Measurements from ENCODE around the gene XKR7. TPM values are rescaled to one million over a fixed set of nuclear protein-coding genes. Genes with fewer than 3 reads are reported as not detected.

XKR7 gene
- total and polyA plus RNA-seq, 2 donors (not counting 1 experiment from before 2014, with no cell fraction given): 0.05 to 0.12 TPM

- ATAC-seq (ENCODE audit: low read depth): peak; percentile 92
- TF ChIP-seq EZH2 (IDR thresholded peaks at IDR 0.05; ENCODE audit: borderline replicate concordance, insufficient read depth, low read depth, low read length, poor library complexity, severe bottlenecking): no peak
- no peak for TF ChIP-seq CTCF (IDR thresholded peaks at IDR 0.05)
- peak; percentile 88 for DNase-seq
- POLR2A ChIA-PET: no interaction called here
- peak overlapping the region in 4 of 5 experiments; percentile 13 to 42 (median 28) for H3K4me3 ChIP-seq (ENCODE audit: control extremely low read depth in 1 of 5, extremely low read depth in 1 of 5, insufficient read depth in 1 of 5, low read depth in 2 of 5, low read length in 4 of 5)
- no peaks in the 10 kb centered on the region for H4K20me1 ChIP-seq (ENCODE audit: control insufficient read depth, insufficient read depth, low read length, poor library complexity, severe bottlenecking)
- peaks cover 63% of the 10 kb centered on the region for H3K27me3 Mint-ChIP-seq
- H3K27ac Mint-ChIP-seq: no peak overlapping the region
- H3K27ac ChIP-seq (ENCODE audit: low read length in 2 of 2): no peak overlapping the region
- H3K36me3 ChIP-seq (replicated peaks in 1 of 2; ENCODE audit: control extremely low read depth in 1 of 2, control insufficient read depth in 1 of 2, extremely low read depth in 1 of 2, insufficient read depth in 2 of 2, low read length in 1 of 2): no peaks in the 10 kb centered on the region
- peak overlapping the region; percentile 78 for H3K4me2 ChIP-seq (replicated peaks; ENCODE audit: low read depth, low read length, poor library complexity, severe bottlenecking)
- WGBS (ENCODE audit: insufficient coverage): 1% methylated on average over 46 of the region's 57 CpGs
- H3K4me1 ChIP-seq (ENCODE audit: control insufficient read depth in 2 of 2, insufficient read depth in 2 of 2, low read length in 2 of 2): peaks cover 6 to 11% of the 10 kb centered on the region in 2 donors
- H3K9me3 ChIP-seq (ENCODE audit: control extremely low read depth in 1 of 3, control insufficient read depth in 2 of 3, insufficient read depth in 1 of 3, low read length in 2 of 3): peaks cover 0 to 6% (median 0%) of the 10 kb centered on the region in 3 donors
- CTCF ChIA-PET: interaction anchor here (0.7 to 3.6 kb wide), 2 partner anchors 16 to 36 kb away, joined by 4 to 16 read pairs; partner anchors contain the start of gene PDRG1
- H3K27me3 ChIP-seq (replicated peaks in 1 of 4; ENCODE audit: control extremely low read depth in 1 of 4, control insufficient read depth in 3 of 4, insufficient read depth in 4 of 4, low read length in 3 of 4): peaks cover 0 to 48% (median 18%) of the 10 kb centered on the region in 4 experiments
- intact Hi-C loops (cut with micrococcal nuclease): loop anchor here (1.0 to 5.0 kb wide), 2 partner anchors 16 to 124 kb away; partner anchors contain the start of gene PDRG1
- no peaks in the 10 kb centered on the region for H3K79me2 ChIP-seq (ENCODE audit: control insufficient read depth, insufficient read depth, low read length)
- no peak overlapping the region for H2AFZ ChIP-seq (ENCODE audit: insufficient read depth, low read depth, low read length, poor library complexity, severe bottlenecking)
- H3K9me3 Mint-ChIP-seq (ENCODE audit: insufficient read depth): no peaks in the 10 kb centered on the region
- peak overlapping the region; percentile 53 for H3K9ac ChIP-seq (ENCODE audit: low read length)
- peaks cover 11% of the 10 kb centered on the region for H3K4me1 Mint-ChIP-seq
- H3K4me3 Mint-ChIP-seq: peak overlapping the region; percentile 90
Measured at GRCh38 chr20:31968291-31969126, 558 bp downstream of the XKR7 start.

GRCh38 chr20:31969991-31970390 is 2.0 kb downstream of the XKR7 start:
- Mint-ChIP-seq H3K9me3 (ENCODE audit: insufficient read depth) (no peaks in the 10 kb centered on the region), H3K4me3 (peak overlapping the region; percentile 41), H3K4me1 (peaks cover 11% of the 10 kb centered on the region), H3K27me3 (peaks cover 65% of the 10 kb centered on the region), H3K27ac (no peak overlapping the region)
- H3K4me1 ChIP-seq (ENCODE audit: control insufficient read depth in 2 of 2, insufficient read depth in 2 of 2, low read length in 2 of 2): peaks cover 6 to 11% of the 10 kb centered on the region in 2 donors
- CTCF ChIA-PET: interaction anchor here (0.6 to 3.6 kb wide), 4 partner anchors 17 to 65 kb away, joined by 3 to 16 read pairs (median 4); partner anchors contain the start of gene PDRG1
- no peak for TF ChIP-seq EZH2 (IDR thresholded peaks at IDR 0.05; ENCODE audit: borderline replicate concordance, insufficient read depth, low read depth, low read length, poor library complexity, severe bottlenecking)
- no peak for TF ChIP-seq CTCF (IDR thresholded peaks at IDR 0.05)
- POLR2A ChIA-PET: no interaction called here
- no peak for DNase-seq
- peaks cover 0 to 52% (median 18%) of the 10 kb centered on the region in 4 experiments for H3K27me3 ChIP-seq (replicated peaks in 1 of 4; ENCODE audit: control extremely low read depth in 1 of 4, control insufficient read depth in 3 of 4, insufficient read depth in 4 of 4, low read length in 3 of 4)
- no peaks in the 10 kb centered on the region for H4K20me1 ChIP-seq (ENCODE audit: control insufficient read depth, insufficient read depth, low read length, poor library complexity, severe bottlenecking)
- intact Hi-C loops (cut with micrococcal nuclease): loop anchor here (5.0 kb wide), 1 partner anchor 122 kb away; no protein-coding TSS in a partner anchor
- no peak overlapping the region for H3K4me3 ChIP-seq (ENCODE audit: control extremely low read depth in 1 of 5, extremely low read depth in 1 of 5, insufficient read depth in 1 of 5, low read depth in 2 of 5, low read length in 4 of 5)
- H3K79me2 ChIP-seq (ENCODE audit: control insufficient read depth, insufficient read depth, low read length): no peaks in the 10 kb centered on the region
- ATAC-seq (ENCODE audit: low read depth): no peak
- peaks cover 0 to 6% (median 0%) of the 10 kb centered on the region in 3 donors for H3K9me3 ChIP-seq (ENCODE audit: control extremely low read depth in 1 of 3, control insufficient read depth in 2 of 3, insufficient read depth in 1 of 3, low read length in 2 of 3)
- H3K27ac ChIP-seq (ENCODE audit: low read length in 2 of 2): no peak overlapping the region
- H3K4me2 ChIP-seq (replicated peaks; ENCODE audit: low read depth, low read length, poor library complexity, severe bottlenecking): no peak overlapping the region
- WGBS (ENCODE audit: insufficient coverage): no CpG with 5 or more reads among the region's 5 CpGs
- H2AFZ ChIP-seq (ENCODE audit: insufficient read depth, low read depth, low read length, poor library complexity, severe bottlenecking): no peak overlapping the region
- H3K9ac ChIP-seq (ENCODE audit: low read length): no peak overlapping the region
- no peaks in the 10 kb centered on the region for H3K36me3 ChIP-seq (replicated peaks in 1 of 2; ENCODE audit: control extremely low read depth in 1 of 2, control insufficient read depth in 1 of 2, extremely low read depth in 1 of 2, insufficient read depth in 2 of 2, low read length in 1 of 2)

All from B cell (primary cell).